Neuronal stem cell (in vitro differentiated cells): ENCODE measurements around the gene ZNF280A.

Experiments used
- DNase-seq: peaks from one replicate; pipeline ENCODE4 v3.0.0-alpha.2; 2013; ENCODE audit warnings: low spot score
- H2AFZ ChIP-seq: one replicate; pipeline ENCODE4 v1.6.1; 2013; ENCODE audit warnings: mild to moderate bottlenecking, low read length, inconsistent platforms
- H2AK5ac ChIP-seq: 2 replicates; pipeline ENCODE4 v1.6.1; 2013; ENCODE audit warnings: low read depth, mild to moderate bottlenecking, inconsistent platforms, low read length, moderate library complexity, mixed read lengths
- H2BK120ac ChIP-seq: 2 replicates; pipeline ENCODE4 v1.6.1; 2013; ENCODE audit warnings: low read depth, mild to moderate bottlenecking, inconsistent platforms, low read length, moderate library complexity, mixed read lengths
- H2BK12ac ChIP-seq: one replicate; pipeline ENCODE4 v1.6.1; 2013; ENCODE audit warnings: low read length, inconsistent platforms
- H2BK15ac ChIP-seq: 2 replicates; pipeline ENCODE4 v1.6.1; 2013; ENCODE audit warnings: mild to moderate bottlenecking, low read length, inconsistent platforms, mixed read lengths
- H2BK5ac ChIP-seq: one replicate; pipeline ENCODE4 v1.6.1; 2013; ENCODE audit warnings: inconsistent platforms, mild to moderate bottlenecking, low read length, moderate library complexity
- H3K14ac ChIP-seq: one replicate; pipeline ENCODE4 v1.6.1; 2013; ENCODE audit warnings: low read length, inconsistent platforms
- H3K18ac ChIP-seq: 2 replicates; pipeline ENCODE4 v1.6.1; 2013; ENCODE audit warnings: low read length, inconsistent platforms
- H3K23ac ChIP-seq: 2 replicates; pipeline ENCODE4 v1.6.1; 2013; ENCODE audit warnings: low read depth, mild to moderate bottlenecking, mixed read lengths, low read length, inconsistent platforms; ENCODE audit not compliant: poor library complexity
- H3K27ac ChIP-seq: replicated peaks from 3 replicates; pipeline ENCODE4 v1.5.1; 2013; ENCODE audit warnings: low read length, inconsistent platforms
- H3K27me3 ChIP-seq, 3 experiments: 2 replicates each; pipeline ENCODE4 v1.6.1; 2013; ENCODE audit warnings: low read length in 3 of 3, mild to moderate bottlenecking in 2 of 3, inconsistent platforms in 1 of 3, low read depth in 1 of 3, mixed read lengths in 1 of 3, moderate library complexity in 1 of 3; ENCODE audit not compliant: control insufficient read depth in 3 of 3, insufficient read depth in 3 of 3
- H3K36me3 ChIP-seq, 2 donors: replicated peaks in 1 of 2; 2 replicates each; pipeline ENCODE4 v1.6.1; 2013; ENCODE audit warnings: low read length in 2 of 2; ENCODE audit not compliant: control insufficient read depth in 2 of 2, insufficient read depth in 2 of 2
- H3K4ac ChIP-seq: 2 replicates; pipeline ENCODE4 v1.6.1; 2013; ENCODE audit warnings: inconsistent platforms, mild to moderate bottlenecking, low read length, moderate library complexity
- H3K4me1 ChIP-seq, 2 donors: 1 replicate in 1 of 2; 2 replicates in 1 of 2; pipeline ENCODE4 v1.6.1; 2013; ENCODE audit warnings: low read length in 2 of 2, low read depth in 1 of 2; ENCODE audit not compliant: control insufficient read depth in 2 of 2, insufficient read depth in 1 of 2
- H3K4me2 ChIP-seq: one replicate; pipeline ENCODE4 v1.6.1; 2013; ENCODE audit warnings: mild to moderate bottlenecking, low read length, inconsistent platforms; ENCODE audit not compliant: insufficient read depth, poor library complexity, severe bottlenecking
- H3K4me3 ChIP-seq, 2 donors: 2 replicates each; pipeline ENCODE4 v1.5.1; 2013; ENCODE audit warnings: low read length in 2 of 2, mild to moderate bottlenecking in 2 of 2, inconsistent platforms in 1 of 2, moderate library complexity in 1 of 2
- H3K79me1 ChIP-seq: one replicate; pipeline ENCODE4 v1.6.1; 2013; ENCODE audit warnings: low read depth, mild to moderate bottlenecking, inconsistent platforms, low read length, moderate library complexity
- H3K9ac ChIP-seq: one replicate; pipeline ENCODE4 v1.6.1; 2013; ENCODE audit warnings: mild to moderate bottlenecking, low read depth, low read length, inconsistent platforms; ENCODE audit not compliant: poor library complexity
- H3K9me3 ChIP-seq, 2 donors: replicated peaks in 1 of 2; 2 replicates each; pipeline versions ENCODE3 to v1.6.1; 2013; ENCODE audit warnings: low read length in 2 of 2, mild to moderate bottlenecking in 2 of 2, inconsistent platforms in 1 of 2, low read depth in 1 of 2, mixed read lengths in 1 of 2, moderate library complexity in 1 of 2; ENCODE audit not compliant: control insufficient read depth in 2 of 2, insufficient read depth in 1 of 2
- H4K8ac ChIP-seq: one replicate; pipeline ENCODE4 v1.6.1; 2013; ENCODE audit warnings: low read depth, mild to moderate bottlenecking, inconsistent platforms, low read length, moderate library complexity
- H4K91ac ChIP-seq: one replicate; pipeline ENCODE4 v1.6.1; 2013; ENCODE audit warnings: low read length, low read depth, mild to moderate bottlenecking, inconsistent platforms; ENCODE audit not compliant: poor library complexity
- WGBS, 2 donors: extraction: QIAGEN DNeasy Blood & Tissue Kit; methylation state at CpG; one replicate each; pipeline ENCODE4 v1.1.7; 2013; ENCODE audit warnings: missing lambda C conversion rate in 2 of 2, mixed read lengths in 1 of 2; ENCODE audit not compliant: insufficient read length in 2 of 2, insufficient replicate concordance in 1 of 2; ENCODE audit errors: extremely low coverage in 2 of 2; 5-methylcytosine and 5-hydroxymethylcytosine counted together

Gene ZNF280A

GRCh38 chr22:22465782-22466181 is 54.3 kb downstream of the ZNF280A start:
- Histone ChIP-seq H3K14ac (no peak overlapping the region), H2BK15ac (no peak overlapping the region), H3K4ac (no peak overlapping the region), H2AFZ (no peak overlapping the region), H2BK5ac (no peak overlapping the region), H3K4me2 (no peak overlapping the region), H4K8ac (no peak overlapping the region), H3K27me3 (peaks cover 0 to 3% (median 0%) of the 10 kb centered on the region in 3 experiments), H2BK12ac (no peak overlapping the region), H3K36me3 (no peaks in the 10 kb centered on the region), H3K79me1 (no peaks in the 10 kb centered on the region), H3K27ac (no peak overlapping the region), H4K91ac (no peak overlapping the region), H2AK5ac (no peak overlapping the region), H3K9ac (no peak overlapping the region), H3K18ac (no peak overlapping the region), H3K9me3 (peaks cover 0 to 3% of the 10 kb centered on the region in 2 donors), H3K23ac (no peak overlapping the region), H3K4me1 (no peaks in the 10 kb centered on the region), H3K4me3 (no peak overlapping the region), H2BK120ac (no peak overlapping the region)
- DNase-seq: no peak
- no CpG with 5 or more reads among the region's 1 CpG for WGBS, 2 donors

DNA sequence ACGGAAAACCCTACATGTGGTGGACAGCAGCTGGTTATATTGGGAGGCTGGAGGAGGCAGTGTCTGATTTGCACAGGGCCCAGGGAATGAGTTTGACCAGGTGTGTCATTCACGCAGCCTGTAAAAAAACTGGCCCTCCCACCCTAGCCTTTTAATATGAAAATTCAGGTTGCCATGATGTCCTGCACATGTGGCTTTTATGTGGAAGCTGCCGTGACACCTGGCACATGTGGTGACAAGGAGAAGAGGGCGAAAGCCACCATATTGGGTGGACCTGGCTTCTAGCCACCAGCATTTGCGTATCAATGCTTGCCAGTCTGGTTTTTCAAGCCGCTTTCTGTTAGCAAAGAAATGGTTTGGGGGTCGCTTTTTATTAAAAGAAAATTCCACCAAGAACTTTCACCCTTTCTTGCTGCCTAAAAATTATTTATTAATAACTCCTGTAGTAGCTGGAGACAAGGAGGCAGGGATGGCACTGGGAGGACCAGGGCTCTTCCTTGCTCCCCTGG is 54.9 kb downstream of the ZNF280A start:
- H3K27ac ChIP-seq: no peak overlapping the region
- no peak overlapping the region for H4K8ac ChIP-seq
- no peak overlapping the region for H3K9ac ChIP-seq
- H3K23ac ChIP-seq: peak overlapping the region; percentile 36
- H2BK5ac ChIP-seq: no peak overlapping the region
- DNase-seq: no peak
- H3K79me1 ChIP-seq: no peaks in the 10 kb centered on the region
- H3K4ac ChIP-seq: no peak overlapping the region
- no CpG with 5 or more reads among the region's 7 CpGs for WGBS, 2 donors
- no peaks in the 10 kb centered on the region for H3K4me1 ChIP-seq
- H3K14ac ChIP-seq: no peak overlapping the region
- H2AK5ac ChIP-seq: no peak overlapping the region
- H3K18ac ChIP-seq: no peak overlapping the region
- no peak overlapping the region for H2BK15ac ChIP-seq
- peaks cover 0 to 3% of the 10 kb centered on the region in 2 donors for H3K9me3 ChIP-seq
- H3K27me3 ChIP-seq: peaks cover 0 to 3% (median 0%) of the 10 kb centered on the region in 3 experiments
- no peak overlapping the region for H4K91ac ChIP-seq
- H3K36me3 ChIP-seq: no peaks in the 10 kb centered on the region
- H2BK120ac ChIP-seq: no peak overlapping the region
- H3K4me2 ChIP-seq: no peak overlapping the region
- no peak overlapping the region for H2BK12ac ChIP-seq
- no peak overlapping the region for H3K4me3 ChIP-seq
- no peak overlapping the region for H2AFZ ChIP-seq

GRCh38 chr22:22464541-22465054 is 55.5 kb downstream of the ZNF280A start:
- no peak overlapping the region for H4K91ac ChIP-seq
- peaks cover 0 to 3% (median 0%) of the 10 kb centered on the region in 3 experiments for H3K27me3 ChIP-seq
- WGBS, 2 donors: no CpG with 5 or more reads among the region's 11 CpGs

GRCh38 chr22:22463855-22464540 is 56.1 kb downstream of the ZNF280A start:
- no peak overlapping the region for H3K14ac ChIP-seq
- WGBS, 2 donors: no CpG with 5 or more reads among the region's 18 CpGs
- no peak overlapping the region for H2AFZ ChIP-seq
- H3K9ac ChIP-seq: no peak overlapping the region
- DNase-seq: peak; percentile 82
- no peak overlapping the region for H3K4ac ChIP-seq
- H3K36me3 ChIP-seq: no peaks in the 10 kb centered on the region
- no peaks in the 10 kb centered on the region for H3K79me1 ChIP-seq
- H3K18ac ChIP-seq: no peak overlapping the region
- no peak overlapping the region for H2BK12ac ChIP-seq
- no peak overlapping the region for H2AK5ac ChIP-seq
- H3K27me3 ChIP-seq: peaks cover 0 to 3% (median 0%) of the 10 kb centered on the region in 3 experiments
- H2BK5ac ChIP-seq: no peak overlapping the region
- no peaks in the 10 kb centered on the region for H3K4me1 ChIP-seq
- peaks cover 5 to 10% of the 10 kb centered on the region in 2 donors for H3K9me3 ChIP-seq
- H3K4me3 ChIP-seq: no peak overlapping the region
- H4K8ac ChIP-seq: no peak overlapping the region
- H4K91ac ChIP-seq: no peak overlapping the region
- H3K27ac ChIP-seq: no peak overlapping the region
- H2BK120ac ChIP-seq: no peak overlapping the region
- no peak overlapping the region for H2BK15ac ChIP-seq
- no peak overlapping the region for H3K4me2 ChIP-seq
- no peak overlapping the region for H3K23ac ChIP-seq

More at GRCh38 chr22:22464541-22465054, 55.5 kb downstream of the ZNF280A start:
- Histone ChIP-seq H2BK5ac (no peak overlapping the region), H3K79me1 (no peaks in the 10 kb centered on the region), H3K14ac (no peak overlapping the region), H3K4ac (no peak overlapping the region), H3K18ac (no peak overlapping the region), H3K9me3 (peaks cover 2 to 7% of the 10 kb centered on the region in 2 donors), H3K4me1 (no peaks in the 10 kb centered on the region), H3K36me3 (no peaks in the 10 kb centered on the region), H2AK5ac (no peak overlapping the region), H3K9ac (no peak overlapping the region), H2BK12ac (no peak overlapping the region), H3K4me3 (no peak overlapping the region), H3K27ac (no peak overlapping the region), H2AFZ (no peak overlapping the region), H3K23ac (no peak overlapping the region), H2BK15ac (no peak overlapping the region), H2BK120ac (no peak overlapping the region), H3K4me2 (no peak overlapping the region), H4K8ac (no peak overlapping the region)
- DNase-seq: no peak
